GM11168 (cell line): ENCODE measurements around the gene BIK.

ENCODE experiments used
- in situ Hi-C: fragments of 300-500 bp; cut with MboI; formaldehyde crosslinking; loops from one replicate; pipeline ENCODE4 v1.12.0; 2022; ENCODE audit warnings: low sequenced_read_pairs; ENCODE audit not compliant: unreplicated experiment

Gene BIK

GRCh38 chr22:43176090-43176489, 65.5 kb downstream of the BIK start:
- in situ Hi-C loops = no loop called here

- in situ Hi-C loops = no loop called here
These were observed 66.9 kb downstream of the BIK start for GRCh38 chr22:43177479-43177878.
